OCI-LY3 (cell line): ENCODE measurements around the gene SURF4.

Source experiments
- EZH2phosphoT487 ChIP-seq: fragments of 200-600 bp; shearing (Covaris generic); IDR thresholded peaks from 2 replicates; pipeline ENCODE4 v1.6.1; 2018; ENCODE audit warnings: antibody characterized with exemption, mixed run types, low read depth
- TF ChIP-seq, protein P1 (sequence below): fragments of 200-600, 300-600 bp; sonication (generic); IDR thresholded peaks from 2 replicates; pipeline ENCODE4 v1.5.1; 2014; ENCODE audit warnings: antibody characterized with exemption, low read length, low read depth

DNA sequence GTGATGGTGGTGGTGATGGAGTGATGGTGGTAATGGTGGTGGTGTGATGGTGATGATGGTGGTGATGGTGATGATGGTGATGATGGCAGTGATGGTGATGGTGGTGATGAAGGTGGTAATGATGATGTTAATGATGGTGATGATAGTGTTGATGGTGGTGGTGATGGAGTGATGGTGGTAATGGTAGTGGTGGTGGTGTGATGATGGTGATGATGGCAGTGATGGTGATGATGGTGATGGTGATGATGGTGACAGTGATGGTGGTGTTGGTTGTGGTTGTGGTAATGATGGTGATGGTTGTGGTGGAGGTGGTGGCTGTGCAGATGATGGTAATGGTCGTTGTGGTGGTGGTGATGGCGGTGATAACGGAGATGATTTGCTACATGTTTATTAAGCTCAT lies 7.6 kb upstream of the SURF4 start:
- TF ChIP-seq EZH2phosphoT487: no peak
- TF ChIP-seq, protein P1, sequence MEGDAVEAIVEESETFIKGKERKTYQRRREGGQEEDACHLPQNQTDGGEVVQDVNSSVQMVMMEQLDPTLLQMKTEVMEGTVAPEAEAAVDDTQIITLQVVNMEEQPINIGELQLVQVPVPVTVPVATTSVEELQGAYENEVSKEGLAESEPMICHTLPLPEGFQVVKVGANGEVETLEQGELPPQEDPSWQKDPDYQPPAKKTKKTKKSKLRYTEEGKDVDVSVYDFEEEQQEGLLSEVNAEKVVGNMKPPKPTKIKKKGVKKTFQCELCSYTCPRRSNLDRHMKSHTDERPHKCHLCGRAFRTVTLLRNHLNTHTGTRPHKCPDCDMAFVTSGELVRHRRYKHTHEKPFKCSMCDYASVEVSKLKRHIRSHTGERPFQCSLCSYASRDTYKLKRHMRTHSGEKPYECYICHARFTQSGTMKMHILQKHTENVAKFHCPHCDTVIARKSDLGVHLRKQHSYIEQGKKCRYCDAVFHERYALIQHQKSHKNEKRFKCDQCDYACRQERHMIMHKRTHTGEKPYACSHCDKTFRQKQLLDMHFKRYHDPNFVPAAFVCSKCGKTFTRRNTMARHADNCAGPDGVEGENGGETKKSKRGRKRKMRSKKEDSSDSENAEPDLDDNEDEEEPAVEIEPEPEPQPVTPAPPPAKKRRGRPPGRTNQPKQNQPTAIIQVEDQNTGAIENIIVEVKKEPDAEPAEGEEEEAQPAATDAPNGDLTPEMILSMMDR: no peak
